ENCODE results near the gene RNFT2. TPM values are rescaled to one million over a fixed set of nuclear protein-coding genes. Genes with fewer than 3 reads are reported as not detected.

Gene RNFT2
- total and polyA plus RNA-seq, 7 donors, result 0.04 to 0.64 (median 0.36) TPM

DNA sequence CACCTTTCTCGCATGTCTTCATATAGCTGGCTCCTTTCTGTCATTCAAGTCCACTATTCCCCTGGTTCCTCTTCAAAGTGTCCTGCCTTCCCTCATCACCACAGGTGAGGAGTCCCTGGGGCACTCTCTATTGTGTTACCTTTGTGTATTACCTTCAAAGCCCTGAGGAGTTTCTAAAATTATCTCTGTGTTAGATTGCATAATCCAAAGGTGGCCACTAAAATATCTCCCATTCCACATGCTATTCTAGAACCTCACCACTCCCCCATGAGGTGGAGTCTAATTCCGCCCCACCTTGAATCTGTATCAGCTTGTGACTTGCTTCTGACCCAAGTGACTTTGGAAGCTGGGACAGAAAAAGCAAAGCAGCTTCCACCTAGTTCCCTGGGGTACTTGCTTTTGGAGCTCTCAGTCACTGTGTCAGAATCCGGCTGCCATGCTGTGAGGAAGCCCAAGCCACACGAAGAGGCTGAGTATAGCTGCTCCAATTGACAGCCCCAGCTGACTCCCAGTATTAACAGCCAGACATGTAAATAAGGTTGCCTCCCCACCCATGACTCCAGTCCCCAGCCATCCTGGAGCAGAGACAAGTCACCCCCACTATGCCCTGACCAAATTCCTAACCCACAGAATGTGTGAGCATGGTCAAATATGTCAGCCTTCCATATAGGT, 136.3 kb downstream of the RNFT2 start:
- Histone ChIP-seq H3K9me3 (peaks cover 3% of the 10 kb centered on the region), H3K4me3 (no peak overlapping the region), H3K27ac (no peak overlapping the region), H3K27me3 (ENCODE audit: insufficient read depth in 3 of 3, low read length in 2 of 3) (peaks cover 0 to 50% (median 31%) of the 10 kb centered on the region in 3 donors), H3K4me1 (peaks cover 11% of the 10 kb centered on the region), H3K36me3 (ENCODE audit: insufficient read depth in 1 of 2, low read depth in 1 of 2) (no peaks in the 10 kb centered on the region)
- no peak for ATAC-seq
- intact Hi-C loops (cut with DNase I), result no loop called here
- 89 to 92% (median 91%) methylated on average over 4 of the region's 4 CpGs for WGBS, 3 donors
- TF ChIP-seq, protein P1, sequence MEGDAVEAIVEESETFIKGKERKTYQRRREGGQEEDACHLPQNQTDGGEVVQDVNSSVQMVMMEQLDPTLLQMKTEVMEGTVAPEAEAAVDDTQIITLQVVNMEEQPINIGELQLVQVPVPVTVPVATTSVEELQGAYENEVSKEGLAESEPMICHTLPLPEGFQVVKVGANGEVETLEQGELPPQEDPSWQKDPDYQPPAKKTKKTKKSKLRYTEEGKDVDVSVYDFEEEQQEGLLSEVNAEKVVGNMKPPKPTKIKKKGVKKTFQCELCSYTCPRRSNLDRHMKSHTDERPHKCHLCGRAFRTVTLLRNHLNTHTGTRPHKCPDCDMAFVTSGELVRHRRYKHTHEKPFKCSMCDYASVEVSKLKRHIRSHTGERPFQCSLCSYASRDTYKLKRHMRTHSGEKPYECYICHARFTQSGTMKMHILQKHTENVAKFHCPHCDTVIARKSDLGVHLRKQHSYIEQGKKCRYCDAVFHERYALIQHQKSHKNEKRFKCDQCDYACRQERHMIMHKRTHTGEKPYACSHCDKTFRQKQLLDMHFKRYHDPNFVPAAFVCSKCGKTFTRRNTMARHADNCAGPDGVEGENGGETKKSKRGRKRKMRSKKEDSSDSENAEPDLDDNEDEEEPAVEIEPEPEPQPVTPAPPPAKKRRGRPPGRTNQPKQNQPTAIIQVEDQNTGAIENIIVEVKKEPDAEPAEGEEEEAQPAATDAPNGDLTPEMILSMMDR (IDR thresholded peaks at IDR 0.05), result no peak
- no peak for DNase-seq

DNA sequence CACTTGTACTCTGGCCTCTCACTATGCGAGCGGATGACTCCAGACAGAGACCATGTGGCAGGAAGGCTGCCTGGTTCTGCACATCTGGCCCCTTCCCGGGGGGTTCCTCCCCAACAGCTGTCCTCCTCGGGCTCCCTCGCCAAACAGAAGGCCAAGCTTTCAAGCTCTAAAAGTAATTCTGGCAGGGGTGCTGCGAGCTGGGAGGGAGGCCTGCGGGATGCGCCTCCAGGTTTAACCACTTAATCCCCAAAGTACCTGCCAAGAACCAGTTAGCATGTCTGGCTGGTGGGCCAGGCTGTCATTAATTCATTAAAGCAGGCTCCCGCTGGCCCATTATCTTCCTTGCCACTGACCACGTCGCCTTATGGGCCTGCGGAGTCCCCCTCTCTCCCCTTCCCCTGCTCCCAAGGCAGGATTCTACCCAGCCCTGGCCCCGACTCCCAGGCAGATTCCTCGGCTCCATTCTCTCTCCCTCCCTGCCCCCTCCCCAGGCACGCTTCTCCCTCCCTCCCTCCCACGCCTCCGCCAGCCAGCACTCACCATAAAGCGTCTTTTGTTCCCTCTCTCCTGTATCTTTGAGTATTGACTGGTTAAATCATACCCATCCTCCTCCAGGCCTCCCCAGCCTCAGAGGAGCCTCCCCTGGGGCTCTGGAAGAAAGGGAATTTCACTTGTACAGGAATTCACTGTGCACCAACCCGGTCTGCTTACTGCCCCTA, 138.2 kb downstream of the RNFT2 start:
- TF ChIP-seq, protein P1 (IDR thresholded peaks at IDR 0.05), result no peak
- Histone ChIP-seq H3K27ac (no peak overlapping the region), H3K4me1 (peaks cover 23% of the 10 kb centered on the region), H3K4me3 (no peak overlapping the region), H3K9me3 (peaks cover 3% of the 10 kb centered on the region), H3K36me3 (ENCODE audit: insufficient read depth in 1 of 2, low read depth in 1 of 2) (no peaks in the 10 kb centered on the region), H3K27me3 (ENCODE audit: insufficient read depth in 3 of 3, low read length in 2 of 3) (peaks cover 0 to 67% (median 39%) of the 10 kb centered on the region in 3 donors)
- intact Hi-C loops (cut with DNase I), result no loop called here
- no peak for DNase-seq
- no peak for ATAC-seq
- 12 to 20% (median 13%) methylated on average over 19 of the region's 19 CpGs for WGBS, 3 donors

DNA sequence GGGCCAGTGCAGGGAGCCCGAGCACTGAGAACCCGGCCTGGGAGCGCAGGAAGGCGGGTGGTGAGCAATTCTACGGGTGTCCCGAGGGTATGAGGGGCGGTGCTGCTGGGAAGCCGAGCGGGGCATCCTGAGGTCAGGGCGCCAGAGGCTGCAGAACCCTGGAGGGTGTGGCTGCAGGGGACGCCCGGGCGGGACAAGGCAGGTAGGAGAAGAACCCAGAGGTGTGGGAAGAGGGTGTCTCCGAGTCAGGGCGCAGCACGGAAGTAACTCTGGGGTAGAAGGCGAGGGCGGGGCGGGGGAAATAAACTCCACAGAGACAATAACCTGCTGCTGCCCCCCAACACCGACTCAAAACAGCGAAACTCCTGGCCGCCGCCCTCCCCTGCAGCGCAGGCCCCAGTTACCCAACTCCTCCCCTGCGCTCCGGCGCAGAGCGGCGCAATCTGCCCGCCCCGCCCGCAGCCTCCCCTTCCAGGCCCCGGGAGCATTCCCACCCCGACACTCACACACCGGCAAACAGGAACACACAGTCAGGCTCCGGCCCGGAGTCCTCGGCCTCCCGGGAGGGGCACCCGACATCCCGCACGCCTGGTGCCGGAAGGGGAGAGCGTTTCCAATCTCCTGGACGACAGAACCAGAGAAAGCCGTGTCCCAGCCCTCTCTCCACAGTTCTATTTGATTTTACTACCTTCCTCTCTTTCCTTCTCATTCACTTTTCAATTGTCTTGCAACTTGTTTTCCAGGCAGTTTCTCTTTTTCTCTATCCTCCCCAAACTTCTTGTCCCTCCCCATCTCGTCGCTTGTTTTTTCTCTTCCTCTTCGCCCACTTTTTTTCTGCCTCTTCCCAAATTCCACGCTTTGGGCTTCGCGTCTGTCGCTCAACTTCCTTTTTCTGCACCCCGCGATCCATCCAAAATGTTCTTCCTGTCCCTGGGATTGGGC, 140.7 kb downstream of the RNFT2 start:
- Histone ChIP-seq H3K27ac (no peak overlapping the region), H3K27me3 (ENCODE audit: insufficient read depth in 3 of 3, low read length in 2 of 3) (peaks cover 0 to 84% (median 44%) of the 10 kb centered on the region in 3 donors), H3K4me3 (peak overlapping the region; percentile 62), H3K9me3 (peaks cover 3% of the 10 kb centered on the region), H3K36me3 (ENCODE audit: insufficient read depth in 1 of 2, low read depth in 1 of 2) (no peaks in the 10 kb centered on the region), H3K4me1 (peaks cover 34% of the 10 kb centered on the region)
- WGBS, 3 donors, result 6% methylated on average over 51 to 55 of the region's 55 CpGs
- intact Hi-C loops (cut with DNase I), result no loop called here
- DNase-seq, result no peak
- TF ChIP-seq, protein P1 (IDR thresholded peaks at IDR 0.05), result no peak
- peak in 2 of 4 donors; percentile 21 to 39 for ATAC-seq

DNA sequence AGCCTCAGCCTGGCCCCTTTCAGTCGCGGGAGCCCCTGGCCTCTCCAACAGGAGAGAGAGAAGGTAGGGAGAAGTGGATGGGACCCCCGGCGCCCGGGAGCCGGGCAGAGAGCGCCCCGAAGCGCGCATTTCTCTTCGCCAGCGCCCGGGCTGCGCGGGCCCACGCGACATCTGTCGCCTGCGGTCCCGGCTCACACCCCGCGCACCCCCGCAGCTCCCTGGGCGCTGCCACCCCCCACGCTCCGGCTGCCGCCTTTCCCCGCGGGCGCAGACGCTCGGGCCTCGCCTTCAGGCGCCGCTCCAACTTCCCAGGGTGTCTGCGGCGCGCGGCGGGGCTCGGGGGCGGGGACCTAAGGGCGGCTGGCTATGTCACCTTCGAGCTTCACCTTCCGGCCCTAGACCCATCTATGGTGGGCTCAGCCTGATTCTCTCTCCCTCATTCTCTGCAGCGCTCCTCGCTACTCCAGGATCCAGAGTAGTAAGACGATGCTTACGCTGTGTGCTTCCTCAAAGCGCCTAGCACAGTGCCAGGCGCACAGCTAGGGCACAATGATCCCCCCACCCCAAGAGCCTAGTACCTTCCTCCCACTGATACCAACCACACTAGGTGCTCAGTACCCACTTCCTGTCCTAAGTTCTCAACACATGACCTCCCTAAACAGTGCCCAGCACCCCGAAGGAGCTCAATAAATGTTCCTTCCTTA, 141.5 kb downstream of the RNFT2 start:
- Histone ChIP-seq H3K9me3 (peaks cover under 1% of the 10 kb centered on the region), H3K27ac (no peak overlapping the region), H3K4me3 (peak overlapping the region; percentile 62), H3K36me3 (ENCODE audit: insufficient read depth in 1 of 2, low read depth in 1 of 2) (no peaks in the 10 kb centered on the region), H3K27me3 (ENCODE audit: insufficient read depth in 3 of 3, low read length in 2 of 3) (peaks cover 0 to 77% (median 39%) of the 10 kb centered on the region in 3 donors), H3K4me1 (peaks cover 34% of the 10 kb centered on the region)
- WGBS, 3 donors, result 1 to 2% (median 2%) methylated on average over 40 to 52 of the region's 52 CpGs
- ATAC-seq, result peak in 1 of 4 donors; percentile 51
- DNase-seq, result no peak
- TF ChIP-seq, protein P1 (IDR thresholded peaks at IDR 0.05), result no peak
- intact Hi-C loops (cut with DNase I), result loop anchor here in 1 of 2 donors (5.0 kb wide), 1 partner anchor 177 kb away; no protein-coding TSS in a partner anchor
